ENCODE data around the gene DPYSL4.

- TF ChIP-seq POLR2A (IDR thresholded peaks at IDR 0.05) = no peak
- no peak for TF ChIP-seq CTCF (IDR thresholded peaks at IDR 0.05)
These were observed 45.0 kb upstream of the DPYSL4 start for GRCh38 chr10:132141526-132142395.

All from testis (tissue), 2 donors.